ENCODE results near the gene ZSCAN16.

DNA sequence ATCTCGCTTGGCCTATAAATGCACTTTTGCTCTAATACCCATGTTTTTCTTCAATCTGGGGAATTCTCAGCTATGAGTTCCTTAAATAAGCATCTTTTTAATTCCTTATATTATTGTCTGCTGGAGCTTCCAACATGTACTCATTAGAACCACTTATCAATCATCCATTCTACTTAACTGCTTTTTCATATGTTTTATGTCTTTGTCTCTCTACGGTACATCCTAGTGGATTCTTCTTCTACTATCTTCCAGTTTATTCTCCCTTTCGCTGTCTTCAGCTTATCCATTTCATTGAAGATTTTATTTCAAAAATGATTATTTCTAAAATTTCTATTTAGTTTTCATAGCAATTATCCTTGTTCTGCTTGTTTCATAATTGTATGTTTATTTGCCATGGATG is 12.4 kb upstream of the ZSCAN16 start:
- no peak for TF ChIP-seq POLR2A (IDR thresholded peaks at IDR 0.05)
- TF ChIP-seq, protein P1, sequence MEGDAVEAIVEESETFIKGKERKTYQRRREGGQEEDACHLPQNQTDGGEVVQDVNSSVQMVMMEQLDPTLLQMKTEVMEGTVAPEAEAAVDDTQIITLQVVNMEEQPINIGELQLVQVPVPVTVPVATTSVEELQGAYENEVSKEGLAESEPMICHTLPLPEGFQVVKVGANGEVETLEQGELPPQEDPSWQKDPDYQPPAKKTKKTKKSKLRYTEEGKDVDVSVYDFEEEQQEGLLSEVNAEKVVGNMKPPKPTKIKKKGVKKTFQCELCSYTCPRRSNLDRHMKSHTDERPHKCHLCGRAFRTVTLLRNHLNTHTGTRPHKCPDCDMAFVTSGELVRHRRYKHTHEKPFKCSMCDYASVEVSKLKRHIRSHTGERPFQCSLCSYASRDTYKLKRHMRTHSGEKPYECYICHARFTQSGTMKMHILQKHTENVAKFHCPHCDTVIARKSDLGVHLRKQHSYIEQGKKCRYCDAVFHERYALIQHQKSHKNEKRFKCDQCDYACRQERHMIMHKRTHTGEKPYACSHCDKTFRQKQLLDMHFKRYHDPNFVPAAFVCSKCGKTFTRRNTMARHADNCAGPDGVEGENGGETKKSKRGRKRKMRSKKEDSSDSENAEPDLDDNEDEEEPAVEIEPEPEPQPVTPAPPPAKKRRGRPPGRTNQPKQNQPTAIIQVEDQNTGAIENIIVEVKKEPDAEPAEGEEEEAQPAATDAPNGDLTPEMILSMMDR (IDR thresholded peaks at IDR 0.05), result no peak
